HL-60 (cell line): ENCODE data around the gene PCK1.

Source experiments
- CTCF ChIP-seq: IDR thresholded peaks from one replicate; pipeline ENCODE4 v1.5.1; 2011; ENCODE audit warnings: low read length, control low read depth, inconsistent platforms; ENCODE audit not compliant: insufficient read depth
- GABPA ChIP-seq: IDR thresholded peaks from 2 replicates; pipeline ENCODE4 v1.6.1; 2012; ENCODE audit warnings: low read depth
- POLR2AphosphoS5 ChIP-seq: IDR thresholded peaks from 2 replicates; pipeline ENCODE4 v1.6.1; 2012; ENCODE audit warnings: low read depth
- REST ChIP-seq: IDR thresholded peaks from 2 replicates; pipeline ENCODE4 v1.6.1; 2012; ENCODE audit warnings: low read depth; ENCODE audit not compliant: insufficient replicate concordance
- SPI1 ChIP-seq: IDR thresholded peaks from 2 replicates; pipeline ENCODE4 v1.6.1; 2012; ENCODE audit warnings: low read depth, mild to moderate bottlenecking, borderline replicate concordance

DNA sequence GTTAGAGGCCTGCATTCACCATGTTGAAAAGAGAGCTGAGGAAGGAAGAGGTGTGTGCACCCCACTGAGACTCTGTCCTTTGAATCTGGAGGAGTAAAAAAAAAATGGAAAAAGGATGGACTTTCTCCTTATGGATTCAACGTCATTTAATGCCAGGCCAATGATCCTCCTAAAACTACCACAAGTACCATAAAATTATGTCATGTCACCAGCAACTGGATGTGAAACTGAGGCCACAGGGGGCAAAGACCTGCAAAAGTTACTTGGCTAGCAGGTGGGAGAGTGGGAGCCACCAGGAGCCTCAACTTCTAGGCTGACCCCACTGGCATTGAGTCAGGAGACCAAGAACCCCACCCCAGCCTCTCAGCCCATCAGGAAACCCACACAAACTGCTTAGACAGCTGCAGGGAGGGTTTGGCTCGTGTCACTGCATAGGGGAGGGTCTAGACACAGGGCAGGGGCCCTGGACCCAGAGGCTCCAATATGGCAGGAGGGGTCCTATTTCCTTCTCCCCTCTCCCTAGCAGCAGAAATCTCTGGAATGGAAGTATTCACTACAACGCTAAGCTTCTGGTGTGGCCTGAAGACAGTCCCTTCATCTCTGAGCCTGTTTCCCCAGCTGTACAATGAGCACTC, 11.0 kb downstream of the PCK1 start:
- TF ChIP-seq CTCF (no peak), REST (no peak), POLR2AphosphoS5 (no peak), SPI1 (no peak), GABPA (no peak)
